Liver (tissue), 3 donors: ENCODE results near the gene OBI1.

Experiments used
- CTCF ChIP-seq: fragments of 150-350 bp; IDR thresholded peaks from 2 replicates; pipeline ENCODE4 v1.5.1; 2017; ENCODE audit warnings: improper control_type of control experiment, low read depth, low read length; ENCODE audit not compliant: missing input control
- HNF4G ChIP-seq: IDR thresholded peaks from 2 replicates; pipeline ENCODE4 v1.6.1; 2016; ENCODE audit warnings: antibody characterized with exemption
- JUND ChIP-seq, 2 donors: IDR thresholded peaks; 2 replicates each; pipeline ENCODE4 v1.6.1; 2016; ENCODE audit warnings: antibody characterized with exemption in 2 of 2
- MAX ChIP-seq: IDR thresholded peaks from 2 replicates; pipeline ENCODE4 v1.6.1; 2016; ENCODE audit warnings: antibody characterized with exemption
- RAD21 ChIP-seq, 2 donors: IDR thresholded peaks; 2 replicates each; pipeline ENCODE4 v1.6.1; 2016; ENCODE audit warnings: antibody characterized with exemption in 2 of 2, mild to moderate bottlenecking in 2 of 2
- SP1 ChIP-seq: IDR thresholded peaks from 2 replicates; pipeline ENCODE4 v1.6.1; 2018; ENCODE audit warnings: antibody characterized with exemption, mild to moderate bottlenecking
- TAF1 ChIP-seq: conservative IDR thresholded peaks from 2 replicates; pipeline ENCODE4 v1.6.1; 2016; ENCODE audit warnings: antibody characterized with exemption, mild to moderate bottlenecking
- YY1 ChIP-seq: IDR thresholded peaks from 2 replicates; pipeline ENCODE4 v1.6.1; 2016; ENCODE audit warnings: antibody characterized with exemption, mild to moderate bottlenecking
- donor health status: healthy.
- donor health status: healthy.

- no peak for TF ChIP-seq CTCF
- no peak for TF ChIP-seq JUND (IDR thresholded peaks at IDR 0.05)
- TF ChIP-seq RAD21 (IDR thresholded peaks at IDR 0.05): no peak
- TF ChIP-seq SP1: no peak
- TF ChIP-seq YY1: no peak
- TF ChIP-seq TAF1: no peak
- TF ChIP-seq HNF4G: no peak
- TF ChIP-seq MAX: no peak
Observed at GRCh38 chr13:78618411-78618810, 40.5 kb downstream of the OBI1 start.
